CD14-positive monocyte (primary cell): ENCODE results near the gene LRRC73. TPM values are rescaled to one million over a fixed set of nuclear protein-coding genes. Genes with fewer than 3 reads are reported as not detected.

Experiments
- DNase-seq, 3 donors: peaks; one replicate each; pipeline ENCODE4 v3.0.0-alpha.2; 2011 to 2022
- H2AFZ ChIP-seq: 2 replicates; pipeline ENCODE4 v1.6.0; 2012; ENCODE audit warnings: mild to moderate bottlenecking, low read depth, low read length, inconsistent platforms; ENCODE audit not compliant: insufficient read depth, poor library complexity, severe bottlenecking
- H3K27ac ChIP-seq, 2 donors: 1 replicate in 1 of 2; 2 replicates in 1 of 2; pipeline ENCODE4 v1.5.1; 2012 to 2013; ENCODE audit warnings: low read length in 2 of 2, control low read depth in 1 of 2, inconsistent platforms in 1 of 2, low read depth in 1 of 2, mild to moderate bottlenecking in 1 of 2
- H3K27me3 ChIP-seq, 2 donors: one replicate each; pipeline versions ENCODE4 v1.6.0 to v1.6.1; 2011 to 2013; ENCODE audit warnings: low read length in 2 of 2; ENCODE audit not compliant: control insufficient read depth in 2 of 2, insufficient read depth in 2 of 2
- H3K36me3 ChIP-seq, 2 donors: replicated peaks in 1 of 2; 1 replicate in 1 of 2; 2 replicates in 1 of 2; pipeline versions ENCODE4 v1.5.1 to v1.6.1; 2012 to 2013; ENCODE audit warnings: low read length in 2 of 2, control low read depth in 1 of 2, inconsistent platforms in 1 of 2, mild to moderate bottlenecking in 1 of 2; ENCODE audit not compliant: insufficient read depth in 2 of 2, control insufficient read depth in 1 of 2
- H3K4me1 ChIP-seq, 2 donors: 1 replicate in 1 of 2; 2 replicates in 1 of 2; pipeline versions ENCODE4 v1.5.1 to v1.6.1; 2012 to 2013; ENCODE audit warnings: low read length in 2 of 2, control low read depth in 1 of 2, inconsistent platforms in 1 of 2, mild to moderate bottlenecking in 1 of 2, moderate library complexity in 1 of 2; ENCODE audit not compliant: insufficient read depth in 2 of 2, control insufficient read depth in 1 of 2
- H3K4me2 ChIP-seq: replicated peaks from 2 replicates; pipeline ENCODE3; 2012; ENCODE audit warnings: low read length, moderate library complexity, mild to moderate bottlenecking; ENCODE audit not compliant: poor library complexity, severe bottlenecking; ENCODE audit errors: extremely low read depth
- H3K4me3 ChIP-seq, 3 experiments: fragments of 200-600 bp in 1 of 3; sonication (generic) in 1 of 3; replicated peaks in 1 of 3; 1 replicate in 2 of 3; 2 replicates in 1 of 3; pipeline ENCODE4 v1.5.1; 2011 to 2013; ENCODE audit warnings: low read length in 3 of 3, mild to moderate bottlenecking in 3 of 3, control low read depth in 2 of 3, low read depth in 2 of 3, inconsistent platforms in 1 of 3, moderate library complexity in 1 of 3
- H3K79me2 ChIP-seq: 2 replicates; pipeline ENCODE4 v1.6.0; 2012; ENCODE audit warnings: mild to moderate bottlenecking, control low read depth, inconsistent platforms, low read length, moderate library complexity; ENCODE audit not compliant: insufficient read depth
- H3K9ac ChIP-seq: 2 replicates; pipeline ENCODE4 v1.6.0; 2017; ENCODE audit warnings: low read length, mild to moderate bottlenecking; ENCODE audit not compliant: insufficient read depth, poor library complexity, severe bottlenecking
- H3K9me3 ChIP-seq, 2 donors: replicated peaks in 1 of 2; 1 replicate in 1 of 2; 2 replicates in 1 of 2; pipeline versions ENCODE4 v1.5.1 to v1.6.1; 2012 to 2013; ENCODE audit warnings: low read length in 2 of 2, control low read depth in 1 of 2; ENCODE audit not compliant: control insufficient read depth in 1 of 2, insufficient read depth in 1 of 2
- H4K20me1 ChIP-seq: 2 replicates; pipeline ENCODE4 v1.6.0; 2012; ENCODE audit warnings: mild to moderate bottlenecking, low read length, control low read depth, moderate library complexity; ENCODE audit not compliant: insufficient read depth
- H3K27ac Mint-ChIP-seq, 7 donors: one replicate each; pipeline ENCODE4 v1.8.0; 2020; ENCODE audit warnings: mild to moderate bottlenecking in 7 of 7, mixed read lengths in 7 of 7, moderate library complexity in 6 of 7, inconsistent platforms in 2 of 7
- H3K27me3 Mint-ChIP-seq, 3 donors: one replicate each; pipeline ENCODE4 v1.8.0; 2021 to 2022; ENCODE audit warnings: low read depth in 3 of 3, mild to moderate bottlenecking in 3 of 3, mixed read lengths in 3 of 3, moderate library complexity in 3 of 3, inconsistent platforms in 1 of 3
- H3K36me3 Mint-ChIP-seq, 2 donors: one replicate each; pipeline ENCODE4 v1.8.0; 2020; ENCODE audit warnings: mixed read lengths in 2 of 2, inconsistent platforms in 1 of 2, mild to moderate bottlenecking in 1 of 2
- H3K4me1 Mint-ChIP-seq: one replicate; pipeline ENCODE4 v1.8.0; 2020; ENCODE audit warnings: mild to moderate bottlenecking, mixed read lengths
- H3K4me3 Mint-ChIP-seq, 2 donors: one replicate each; pipeline ENCODE4 v1.8.0; 2020; ENCODE audit warnings: mild to moderate bottlenecking in 2 of 2, mixed read lengths in 2 of 2, moderate library complexity in 1 of 2
- H3K9me3 Mint-ChIP-seq, 7 donors: one replicate each; pipeline ENCODE4 v1.8.0; 2020 to 2022; ENCODE audit warnings: mixed read lengths in 7 of 7, mild to moderate bottlenecking in 6 of 7, moderate library complexity in 6 of 7, inconsistent platforms in 2 of 7
- WGBS: methylation state at CpG from one replicate; pipeline ENCODE4 v1.1.5; 2013; ENCODE audit warnings: missing lambda C conversion rate; ENCODE audit not compliant: insufficient coverage; 5-methylcytosine and 5-hydroxymethylcytosine counted together
- intact Hi-C, 2 donors: fragments of 100-400 bp; cut with micrococcal nuclease; formaldehyde crosslinking; loops; one replicate each; pipeline versions ENCODE4 v1.15.0 to v1.15.1; 2023
- polyA plus RNA-seq, 3 donors: library from polyadenylated mRNA; depleted of rRNA in 1 of 3; unstranded in 2 of 3; stranded (reverse) in 1 of 3; fragments of 300-500 nt in 2 of 3; fragments of >200 nt in 1 of 3; fragmentation: Illumina TruSeq in 2 of 3; gene quantifications; 1 replicate in 2 of 3; 2 replicates in 1 of 3; pipeline ENCODE4 v1.2.3, GENCODE V29; 2012 to 2021
- TF ChIP-seq, protein P1 (sequence below): fragments of 200-600 bp; IDR thresholded peaks from one replicate; pipeline ENCODE4 v1.8.0; 2022; ENCODE audit warnings: antibody characterized with exemption, mild to moderate bottlenecking

The LRRC73 gene
- polyA plus RNA-seq, 3 donors = not detected

DNA sequence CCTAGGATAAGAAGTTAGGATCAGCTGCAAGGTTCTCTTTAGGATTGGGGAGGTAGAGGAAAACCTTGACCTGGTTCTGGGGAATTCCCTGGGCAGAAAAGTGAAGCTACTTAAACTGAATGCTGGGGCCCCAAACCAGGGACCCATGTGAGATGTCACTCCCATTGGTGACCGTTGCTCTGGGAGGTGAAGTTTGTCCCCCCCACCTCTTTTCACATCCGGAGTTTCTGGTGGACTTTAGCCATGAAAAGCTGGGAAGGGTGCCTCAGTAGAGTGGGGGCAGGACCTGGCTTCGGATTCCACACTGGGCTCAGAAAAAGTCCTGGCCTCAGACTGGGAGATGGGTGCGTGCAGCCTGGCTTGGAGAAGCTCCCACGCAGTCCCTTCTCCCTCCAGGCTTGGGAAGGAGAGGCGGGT is 19.6 kb downstream of the LRRC73 start:
- Histone ChIP-seq H3K4me2 (no peak overlapping the region), H3K4me3 (no peak overlapping the region), H3K36me3 (peaks cover 17 to 68% of the 10 kb centered on the region in 2 donors), H3K9ac (no peak overlapping the region), H3K4me1 (no peaks in the 10 kb centered on the region), H3K27ac (no peak overlapping the region), H2AFZ (no peak overlapping the region), H3K9me3 (no peaks in the 10 kb centered on the region), H4K20me1 (peaks cover 60% of the 10 kb centered on the region), H3K27me3 (no peaks in the 10 kb centered on the region), H3K79me2 (no peaks in the 10 kb centered on the region)
- peaks cover 0 to under 1% (median 0%) of the 10 kb centered on the region in 3 donors for H3K27me3 Mint-ChIP-seq
- no peak for DNase-seq
- H3K9me3 Mint-ChIP-seq = no peaks in the 10 kb centered on the region
- H3K4me1 Mint-ChIP-seq = peaks cover 8% of the 10 kb centered on the region
- H3K27ac Mint-ChIP-seq = peak overlapping the region in 1 of 7 donors; percentile 48
- H3K36me3 Mint-ChIP-seq = peaks cover 22 to 48% of the 10 kb centered on the region in 2 donors
- no peak overlapping the region for H3K4me3 Mint-ChIP-seq
- TF ChIP-seq, protein P1, sequence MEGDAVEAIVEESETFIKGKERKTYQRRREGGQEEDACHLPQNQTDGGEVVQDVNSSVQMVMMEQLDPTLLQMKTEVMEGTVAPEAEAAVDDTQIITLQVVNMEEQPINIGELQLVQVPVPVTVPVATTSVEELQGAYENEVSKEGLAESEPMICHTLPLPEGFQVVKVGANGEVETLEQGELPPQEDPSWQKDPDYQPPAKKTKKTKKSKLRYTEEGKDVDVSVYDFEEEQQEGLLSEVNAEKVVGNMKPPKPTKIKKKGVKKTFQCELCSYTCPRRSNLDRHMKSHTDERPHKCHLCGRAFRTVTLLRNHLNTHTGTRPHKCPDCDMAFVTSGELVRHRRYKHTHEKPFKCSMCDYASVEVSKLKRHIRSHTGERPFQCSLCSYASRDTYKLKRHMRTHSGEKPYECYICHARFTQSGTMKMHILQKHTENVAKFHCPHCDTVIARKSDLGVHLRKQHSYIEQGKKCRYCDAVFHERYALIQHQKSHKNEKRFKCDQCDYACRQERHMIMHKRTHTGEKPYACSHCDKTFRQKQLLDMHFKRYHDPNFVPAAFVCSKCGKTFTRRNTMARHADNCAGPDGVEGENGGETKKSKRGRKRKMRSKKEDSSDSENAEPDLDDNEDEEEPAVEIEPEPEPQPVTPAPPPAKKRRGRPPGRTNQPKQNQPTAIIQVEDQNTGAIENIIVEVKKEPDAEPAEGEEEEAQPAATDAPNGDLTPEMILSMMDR = no peak
- 100% methylated on average over 1 of the region's 6 CpGs for WGBS
- intact Hi-C loops = no loop called here

DNA sequence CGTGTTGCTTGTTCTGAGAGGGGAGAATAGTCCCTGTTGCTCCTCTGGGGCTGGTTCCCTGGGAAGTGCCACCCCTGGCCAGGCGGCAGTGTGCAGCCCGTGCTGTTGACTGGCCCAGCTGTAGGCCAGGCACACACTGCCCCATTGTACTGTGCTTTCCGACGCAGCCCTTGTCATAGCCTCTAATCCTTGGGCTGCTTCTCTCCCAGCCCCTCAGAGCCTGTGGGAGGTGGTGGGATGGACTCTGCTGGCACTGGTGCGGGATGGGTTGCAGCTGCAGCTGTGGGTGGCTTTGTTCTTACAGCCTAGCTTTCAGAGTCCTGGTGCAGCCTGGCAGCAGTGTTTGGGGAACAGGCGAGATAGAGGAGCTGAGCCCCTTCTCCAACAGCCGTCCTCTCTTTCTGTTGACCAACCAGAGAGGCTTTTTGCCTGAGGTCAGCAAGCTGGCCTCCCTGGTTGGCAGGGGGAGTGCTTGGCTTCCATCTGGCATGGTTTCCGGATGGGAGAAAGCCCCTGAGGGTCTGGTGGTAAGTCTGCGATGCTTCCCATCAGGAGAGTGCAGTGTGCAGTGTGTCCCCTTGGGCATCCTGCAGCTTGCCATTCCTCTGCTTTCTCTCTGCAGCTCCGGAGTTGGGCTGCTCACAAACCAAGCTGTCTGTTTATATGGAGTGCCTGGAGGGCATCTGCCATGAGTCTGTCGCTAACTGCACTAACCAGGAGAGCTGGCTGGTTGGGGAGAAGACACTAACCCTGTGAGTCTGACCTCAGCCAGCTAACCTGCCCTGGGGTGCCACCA is 20.7 kb downstream of the LRRC73 start:
- Histone ChIP-seq H3K9me3 (no peaks in the 10 kb centered on the region), H3K27me3 (no peaks in the 10 kb centered on the region), H2AFZ (no peak overlapping the region), H3K79me2 (peaks cover 8% of the 10 kb centered on the region), H3K4me1 (no peaks in the 10 kb centered on the region), H3K4me2 (no peak overlapping the region), H3K27ac (no peak overlapping the region), H3K36me3 (peaks cover 17 to 69% of the 10 kb centered on the region in 2 donors), H3K4me3 (no peak overlapping the region), H3K9ac (no peak overlapping the region), H4K20me1 (peaks cover 58% of the 10 kb centered on the region)
- no peaks in the 10 kb centered on the region for H3K27me3 Mint-ChIP-seq
- no peak for DNase-seq
- H3K4me3 Mint-ChIP-seq = peak overlapping the region in 1 of 2 donors; percentile 3
- no peaks in the 10 kb centered on the region for H3K4me1 Mint-ChIP-seq
- peak overlapping the region in 1 of 7 donors; percentile 34 for H3K27ac Mint-ChIP-seq
- no peaks in the 10 kb centered on the region for H3K9me3 Mint-ChIP-seq
- 99% methylated on average over 9 of the region's 12 CpGs for WGBS
- peaks cover 26 to 54% of the 10 kb centered on the region in 2 donors for H3K36me3 Mint-ChIP-seq
- TF ChIP-seq, protein P1 = no peak
- intact Hi-C loops = no loop called here
